CD4-positive, alpha-beta T cell treated with Interleukin-2 at 100 ng/mL for 4 hours (primary cell): ENCODE measurements around the gene TJAP1.

Experiments
- DNase-seq: peaks from one replicate; pipeline ENCODE4 v3.0.0-alpha.2; 2020; ENCODE audit warnings: low spot score

Gene TJAP1

DNA sequence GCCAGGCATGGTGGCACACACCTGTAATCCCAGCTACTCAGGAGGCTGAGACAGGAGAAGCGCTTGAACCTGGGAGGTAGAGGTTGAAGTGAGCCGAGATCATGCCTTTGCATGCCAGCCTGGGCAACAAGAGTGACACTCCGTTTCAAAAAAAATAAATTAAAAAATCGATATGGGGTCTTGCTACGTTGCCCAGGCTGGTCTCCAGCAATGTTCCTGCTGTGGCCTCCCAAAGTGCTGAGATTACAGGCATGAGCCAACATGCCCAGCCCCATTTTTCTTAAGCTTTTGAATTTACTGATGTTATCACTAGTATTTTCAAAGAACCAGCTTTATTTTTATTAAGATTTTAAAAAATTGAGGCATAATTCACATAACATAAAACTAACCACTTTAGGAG lies 63.1 kb downstream of the TJAP1 start:
- no peak for DNase-seq

GRCh38 chr6:43541774-43542471 lies 64.6 kb downstream of the TJAP1 start:
- no peak for DNase-seq

DNA sequence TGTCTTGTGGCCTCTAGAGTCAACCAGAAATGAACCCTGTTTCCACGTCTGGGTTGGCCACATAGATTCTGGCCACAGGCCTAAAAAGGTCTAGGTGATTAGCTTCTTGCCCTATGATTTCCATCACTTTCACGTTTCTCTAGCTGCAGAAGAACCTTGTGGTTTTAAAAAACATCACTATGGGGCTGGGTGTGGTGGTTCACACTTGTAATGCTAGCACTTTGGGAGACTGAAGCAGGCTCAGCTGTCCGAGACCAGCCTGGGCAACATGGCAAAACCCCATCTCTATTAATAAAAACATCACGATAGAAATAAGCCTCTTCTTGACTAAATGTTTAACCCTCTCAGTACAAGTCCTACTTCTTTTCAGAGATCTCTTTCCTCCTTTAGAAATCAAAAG lies 67.1 kb downstream of the TJAP1 start:
- no peak for DNase-seq

GRCh38 chr6:43547222-43547621 lies 69.9 kb downstream of the TJAP1 start:
- DNase-seq, result no peak
